SU-DHL-6 (cell line): Measurements from ENCODE around the gene DCTN3.

ENCODE experiments used
- EZH2phosphoT487 ChIP-seq: fragments of 200-600 bp; sonication (generic), shearing (Covaris generic); conservative IDR thresholded peaks from 2 replicates; pipeline ENCODE4 v1.6.1; 2018; ENCODE audit warnings: mild to moderate bottlenecking, antibody characterized with exemption, low read length, moderate library complexity, mixed read lengths
- TF ChIP-seq, protein P1 (sequence below): fragments of 200-600 bp; sonication (generic); IDR thresholded peaks from one replicate; pipeline ENCODE4 v1.5.1; 2017; ENCODE audit warnings: antibody characterized with exemption, mild to moderate bottlenecking, low read length, moderate library complexity; ENCODE audit not compliant: insufficient read depth, poor library complexity, severe bottlenecking

DNA sequence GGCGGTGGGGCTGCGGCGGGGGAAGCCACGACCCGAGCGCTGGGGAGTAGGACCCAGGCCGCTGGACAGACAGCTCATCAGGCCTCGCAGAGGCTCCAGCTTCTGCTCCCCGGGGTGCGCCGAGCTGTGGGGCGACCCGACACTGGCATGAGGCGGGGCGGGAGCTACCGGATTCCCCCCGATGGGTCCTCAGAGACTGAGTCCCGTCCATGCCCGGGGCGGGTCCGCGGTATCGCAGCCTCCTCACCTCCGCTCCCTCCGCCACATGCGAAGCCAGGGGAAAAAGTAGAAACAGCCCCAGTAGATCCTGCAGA, 44.7 kb upstream of the DCTN3 start:
- TF ChIP-seq, protein P1, sequence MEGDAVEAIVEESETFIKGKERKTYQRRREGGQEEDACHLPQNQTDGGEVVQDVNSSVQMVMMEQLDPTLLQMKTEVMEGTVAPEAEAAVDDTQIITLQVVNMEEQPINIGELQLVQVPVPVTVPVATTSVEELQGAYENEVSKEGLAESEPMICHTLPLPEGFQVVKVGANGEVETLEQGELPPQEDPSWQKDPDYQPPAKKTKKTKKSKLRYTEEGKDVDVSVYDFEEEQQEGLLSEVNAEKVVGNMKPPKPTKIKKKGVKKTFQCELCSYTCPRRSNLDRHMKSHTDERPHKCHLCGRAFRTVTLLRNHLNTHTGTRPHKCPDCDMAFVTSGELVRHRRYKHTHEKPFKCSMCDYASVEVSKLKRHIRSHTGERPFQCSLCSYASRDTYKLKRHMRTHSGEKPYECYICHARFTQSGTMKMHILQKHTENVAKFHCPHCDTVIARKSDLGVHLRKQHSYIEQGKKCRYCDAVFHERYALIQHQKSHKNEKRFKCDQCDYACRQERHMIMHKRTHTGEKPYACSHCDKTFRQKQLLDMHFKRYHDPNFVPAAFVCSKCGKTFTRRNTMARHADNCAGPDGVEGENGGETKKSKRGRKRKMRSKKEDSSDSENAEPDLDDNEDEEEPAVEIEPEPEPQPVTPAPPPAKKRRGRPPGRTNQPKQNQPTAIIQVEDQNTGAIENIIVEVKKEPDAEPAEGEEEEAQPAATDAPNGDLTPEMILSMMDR: no peak
- no peak for TF ChIP-seq EZH2phosphoT487
